B cell (primary cell): ENCODE results near the gene CTDSPL2. TPM values are rescaled to one million over a fixed set of nuclear protein-coding genes. Genes with fewer than 3 reads are reported as not detected.
A peak's percentile ranks its signal among the peaks of the same experiment; 100 is the strongest.

Experiments used
- ATAC-seq: fragments of 200-7000 bp; cut with Tn5 transposase; one replicate; pipeline ENCODE4 v1.10.0; 2021; ENCODE audit warnings: low read depth, mild to moderate bottlenecking, moderate number of reproducible peaks, moderate library complexity
- CTCF ChIA-PET: fragments of 350-600 bp; sonication (Branson Sonifier 250); formaldehyde crosslinking; loops from one replicate; lab custom pipeline; 2021; ENCODE audit warnings: antibody characterized with exemption, inconsistent platforms; lab: Charles Lee
- POLR2A ChIA-PET: fragments of 350-600 bp; sonication (Branson Sonifier 250); formaldehyde crosslinking; loops from one replicate; lab custom pipeline; 2021; ENCODE audit warnings: antibody characterized with exemption; lab: Charles Lee
- DNase-seq: peaks from one replicate; pipeline ENCODE4 v3.0.0; 2013
- H2AFZ ChIP-seq: 2 replicates; pipeline ENCODE4 v1.6.1; 2012; ENCODE audit warnings: mild to moderate bottlenecking, low read depth, low read length; ENCODE audit not compliant: insufficient read depth, poor library complexity, severe bottlenecking
- H3K27ac ChIP-seq, 2 donors: 1 replicate in 1 of 2; 2 replicates in 1 of 2; pipeline ENCODE4 v1.5.1; 2012 to 2013; ENCODE audit warnings: low read length in 2 of 2, mild to moderate bottlenecking in 2 of 2, moderate library complexity in 1 of 2
- H3K27me3 ChIP-seq, 4 experiments: fragments of 200-600 bp in 1 of 4; sonication (generic) in 1 of 4; replicated peaks in 1 of 4; 1 replicate in 2 of 4; 2 replicates in 2 of 4; pipeline versions ENCODE4 v1.6.1 to v1.7.0; 2013 to 2016; ENCODE audit warnings: low read length in 3 of 4, mild to moderate bottlenecking in 2 of 4, mixed read lengths in 1 of 4, moderate library complexity in 1 of 4; ENCODE audit not compliant: insufficient read depth in 4 of 4, control insufficient read depth in 3 of 4; ENCODE audit errors: control extremely low read depth in 1 of 4
- H3K36me3 ChIP-seq, 2 experiments: replicated peaks in 1 of 2; 1 replicate in 1 of 2; 2 replicates in 1 of 2; pipeline versions ENCODE4 v1.6.1 to v1.7.1; 2013; ENCODE audit warnings: low read length in 1 of 2; ENCODE audit not compliant: insufficient read depth in 2 of 2, control insufficient read depth in 1 of 2; ENCODE audit errors: control extremely low read depth in 1 of 2, extremely low read depth in 1 of 2
- H3K4me1 ChIP-seq, 2 donors: fragments of 200-600 bp in 1 of 2; sonication (generic) in 1 of 2; 1 replicate in 1 of 2; 2 replicates in 1 of 2; pipeline versions ENCODE4 v1.5.1 to v1.6.1; 2013 to 2017; ENCODE audit warnings: low read length in 2 of 2; ENCODE audit not compliant: control insufficient read depth in 2 of 2, insufficient read depth in 2 of 2
- H3K4me2 ChIP-seq: replicated peaks from 2 replicates; pipeline ENCODE3; 2012; ENCODE audit warnings: mild to moderate bottlenecking, low read depth, low read length; ENCODE audit not compliant: poor library complexity, severe bottlenecking
- H3K4me3 ChIP-seq, 5 experiments: fragments of 200-600 bp in 1 of 5; sonication (generic) in 1 of 5; 1 replicate in 3 of 5; 2 replicates in 2 of 5; pipeline versions ENCODE4 v1.5.1 to v1.7.0; 2011 to 2016; ENCODE audit warnings: low read length in 4 of 5, mild to moderate bottlenecking in 4 of 5, low read depth in 2 of 5, control low read depth in 1 of 5, moderate library complexity in 1 of 5; ENCODE audit not compliant: insufficient read depth in 1 of 5; ENCODE audit errors: control extremely low read depth in 1 of 5, extremely low read depth in 1 of 5
- H3K79me2 ChIP-seq: fragments of 200-600 bp; sonication (generic); one replicate; pipeline ENCODE4 v1.6.0; 2016; ENCODE audit warnings: low read length; ENCODE audit not compliant: control insufficient read depth, insufficient read depth
- H3K9ac ChIP-seq: fragments of 200-600 bp; sonication (generic); 2 replicates; pipeline ENCODE4 v1.6.1; 2017; ENCODE audit warnings: mild to moderate bottlenecking, low read length, moderate library complexity
- H3K9me3 ChIP-seq, 3 donors: one replicate each; pipeline versions ENCODE4 v1.6.1 to v1.7.1; 2013; ENCODE audit warnings: low read length in 2 of 3; ENCODE audit not compliant: control insufficient read depth in 2 of 3, insufficient read depth in 1 of 3; ENCODE audit errors: control extremely low read depth in 1 of 3
- H4K20me1 ChIP-seq: 2 replicates; pipeline ENCODE4 v1.6.0; 2012; ENCODE audit warnings: mild to moderate bottlenecking, low read length; ENCODE audit not compliant: insufficient read depth, control insufficient read depth, poor library complexity, severe bottlenecking
- H3K27ac Mint-ChIP-seq: one replicate; pipeline ENCODE4 v1.8.0; 2021; ENCODE audit warnings: mixed read lengths
- H3K27me3 Mint-ChIP-seq: one replicate; pipeline ENCODE4 v1.8.0; 2021; ENCODE audit warnings: mixed read lengths
- H3K4me1 Mint-ChIP-seq: one replicate; pipeline ENCODE4 v1.8.0; 2021; ENCODE audit warnings: mixed read lengths
- H3K4me3 Mint-ChIP-seq: one replicate; pipeline ENCODE4 v1.8.0; 2021; ENCODE audit warnings: mixed read lengths
- H3K9me3 Mint-ChIP-seq: one replicate; pipeline ENCODE4 v1.8.0; 2022; ENCODE audit warnings: mixed read lengths; ENCODE audit not compliant: insufficient read depth
- EZH2 ChIP-seq: IDR thresholded peaks from 2 replicates; pipeline ENCODE4 v1.6.1; 2012; ENCODE audit warnings: borderline replicate concordance, low read depth, mild to moderate bottlenecking, moderate library complexity, low read length; ENCODE audit not compliant: insufficient read depth, poor library complexity, severe bottlenecking
- WGBS: methylation state at CpG from one replicate; pipeline ENCODE4 v1.1.5; 2013; ENCODE audit warnings: missing lambda C conversion rate; ENCODE audit not compliant: insufficient coverage; 5-methylcytosine and 5-hydroxymethylcytosine counted together
- intact Hi-C: fragments of 100-400 bp; cut with micrococcal nuclease; formaldehyde crosslinking; loops from one replicate; pipeline ENCODE4 v1.10.0; 2022
- polyA plus RNA-seq: library from polyadenylated mRNA; depleted of rRNA; stranded (reverse); fragments of >200 nt; gene quantifications from 2 replicates; pipeline ENCODE4 v1.2.3, GENCODE V29; 2012
- total RNA-seq, 2 donors: library from RNA; stranded (reverse); fragments of 120-200 nt in 1 of 2; gene quantifications; 1 replicate in 1 of 2; 2 replicates in 1 of 2; pipeline versions ENCODE4 v1.2.3 to v1.2.4, GENCODE V29; 2013 to 2022
- TF ChIP-seq, protein P1 (sequence below): fragments of 200-600 bp; IDR thresholded peaks from one replicate; pipeline ENCODE4 v1.8.0; 2022; ENCODE audit warnings: antibody characterized with exemption, mild to moderate bottlenecking

CTDSPL2 gene
- total and polyA plus RNA-seq, 2 donors (not counting 1 experiment from before 2014, with no cell fraction given): 17.8 to 84.1 TPM

DNA sequence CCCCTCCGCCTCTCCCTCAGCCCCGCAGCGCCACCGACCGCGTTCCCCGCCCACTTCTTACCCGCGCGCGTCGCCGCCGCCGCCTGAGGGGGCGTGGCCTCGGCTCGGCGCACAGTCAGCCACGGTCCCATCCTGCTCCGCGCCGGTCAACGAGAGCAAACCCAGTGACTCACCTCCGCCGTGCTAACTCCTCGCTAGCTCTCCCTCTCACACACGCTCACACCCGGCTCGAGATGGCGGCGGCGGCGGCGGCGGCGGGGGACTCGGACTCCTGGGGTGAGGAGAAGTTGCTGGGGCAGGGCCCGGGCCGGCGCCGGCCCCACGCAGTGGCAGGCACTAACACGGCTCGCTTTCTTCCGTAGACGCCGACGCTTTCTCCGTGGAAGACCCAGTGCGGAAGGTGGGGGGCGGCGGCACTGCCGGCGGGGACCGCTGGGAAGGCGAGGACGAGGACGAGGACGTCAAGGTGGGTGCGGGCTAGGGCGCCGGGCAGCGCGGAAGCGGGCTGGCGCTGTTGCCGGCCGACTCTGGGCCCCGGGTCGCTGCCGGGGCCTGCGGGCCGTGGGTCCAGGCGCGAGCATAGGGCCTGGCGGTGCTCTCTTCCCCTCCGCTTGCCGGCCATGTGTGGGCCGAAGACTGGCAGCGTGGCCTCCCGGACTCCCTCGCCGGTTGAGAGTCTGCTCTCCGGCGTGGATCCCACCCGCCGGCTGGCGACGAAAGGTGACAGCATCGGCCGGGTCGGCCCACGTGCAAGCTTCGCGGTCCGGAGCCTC is 109.7 kb downstream of the CTDSPL2 start, which contains the start of gene EIF3J:
Gene EIF3J, plus strand, starts transcription at position 186 of the 773 bp plus-strand sequence. Its CDS starts 48 bp downstream, at position 234.
- peak within 1 kb of the TSS; percentile 93 for H3K9ac ChIP-seq
- TF ChIP-seq, protein P1, sequence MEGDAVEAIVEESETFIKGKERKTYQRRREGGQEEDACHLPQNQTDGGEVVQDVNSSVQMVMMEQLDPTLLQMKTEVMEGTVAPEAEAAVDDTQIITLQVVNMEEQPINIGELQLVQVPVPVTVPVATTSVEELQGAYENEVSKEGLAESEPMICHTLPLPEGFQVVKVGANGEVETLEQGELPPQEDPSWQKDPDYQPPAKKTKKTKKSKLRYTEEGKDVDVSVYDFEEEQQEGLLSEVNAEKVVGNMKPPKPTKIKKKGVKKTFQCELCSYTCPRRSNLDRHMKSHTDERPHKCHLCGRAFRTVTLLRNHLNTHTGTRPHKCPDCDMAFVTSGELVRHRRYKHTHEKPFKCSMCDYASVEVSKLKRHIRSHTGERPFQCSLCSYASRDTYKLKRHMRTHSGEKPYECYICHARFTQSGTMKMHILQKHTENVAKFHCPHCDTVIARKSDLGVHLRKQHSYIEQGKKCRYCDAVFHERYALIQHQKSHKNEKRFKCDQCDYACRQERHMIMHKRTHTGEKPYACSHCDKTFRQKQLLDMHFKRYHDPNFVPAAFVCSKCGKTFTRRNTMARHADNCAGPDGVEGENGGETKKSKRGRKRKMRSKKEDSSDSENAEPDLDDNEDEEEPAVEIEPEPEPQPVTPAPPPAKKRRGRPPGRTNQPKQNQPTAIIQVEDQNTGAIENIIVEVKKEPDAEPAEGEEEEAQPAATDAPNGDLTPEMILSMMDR: no peak
- TF ChIP-seq EZH2: no peak
- POLR2A ChIA-PET: interaction anchor here (0.7 to 1.2 kb wide), 5 partner anchors 10 to 746 kb away, joined by 3 to 5 read pairs (median 3); partner anchors contain the start of gene SPG11

More for the DNA sequence above, 109.7 kb downstream of the CTDSPL2 start, which contains the start of gene EIF3J:
- Histone ChIP-seq H3K4me1 (peaks cover 15 to 21% of the 10 kb centered on the region in 2 donors), H4K20me1 (peaks cover 12% of the 10 kb centered on the region), H3K36me3 (peaks cover 0 to 21% of the 10 kb centered on the region in 2 experiments), H3K9me3 (no peaks in the 10 kb centered on the region), H3K4me3 (peak within 1 kb of the TSS; percentile 82 to 99 (median 92)), H2AFZ (peak within 1 kb of the TSS; percentile 95), H3K79me2 (peaks cover 44% of the 10 kb centered on the region), H3K27me3 (no peaks in the 10 kb centered on the region), H3K27ac (peak within 1 kb of the TSS; percentile 83 to 94), H3K4me2 (peak within 1 kb of the TSS; percentile 88)
- peaks cover 40% of the 10 kb centered on the region for H3K4me1 Mint-ChIP-seq
- under 1% methylated on average over 97 of the region's 97 CpGs for WGBS
- DNase-seq (peak; percentile 97), ATAC-seq (peak; percentile 89)
- CTCF ChIA-PET: interaction anchor here (0.5 to 1.7 kb wide), 5 partner anchors 9 to 661 kb away, joined by 3 to 10 read pairs (median 4); no protein-coding TSS in a partner anchor
- peak within 1 kb of the TSS; percentile 98 for H3K27ac Mint-ChIP-seq
- H3K4me3 Mint-ChIP-seq: peak within 1 kb of the TSS; percentile 93
- H3K9me3 Mint-ChIP-seq: no peaks in the 10 kb centered on the region
- intact Hi-C loops: loop anchor here (1.0 to 5.0 kb wide), 8 partner anchors 14 to 1025 kb away; partner anchors contain the start of genes B2M, CTDSPL2, GOLM2 and PATL2
- no peaks in the 10 kb centered on the region for H3K27me3 Mint-ChIP-seq
